ENCODE data around the gene TTLL5.
A peak's percentile ranks its signal among the peaks of the same experiment; 100 is the strongest.

The TTLL5 gene

DNA sequence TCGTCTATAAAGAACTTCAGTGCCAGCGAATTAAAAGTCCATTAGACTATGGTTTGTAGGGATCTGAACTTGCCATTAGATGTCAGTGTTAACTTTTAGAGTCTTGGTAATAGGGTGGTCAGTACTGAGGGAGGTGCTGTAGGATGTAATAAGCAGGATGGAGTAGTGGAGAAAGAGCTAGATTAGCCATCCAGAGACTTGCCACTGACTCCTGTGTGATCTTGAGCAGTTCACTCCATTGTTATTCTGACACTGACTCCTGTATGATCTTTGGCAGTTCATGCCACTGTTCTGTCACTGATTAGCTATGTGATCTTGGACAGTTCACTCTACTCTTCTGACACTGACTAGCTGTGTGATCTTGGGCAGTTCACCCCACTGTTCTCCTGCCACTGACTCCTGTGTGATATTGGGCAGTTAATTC is 133.6 kb downstream of the TTLL5 start:
- peak; percentile 43 for DNase-seq (ENCODE audit: low read depth, low spot score)

DNA sequence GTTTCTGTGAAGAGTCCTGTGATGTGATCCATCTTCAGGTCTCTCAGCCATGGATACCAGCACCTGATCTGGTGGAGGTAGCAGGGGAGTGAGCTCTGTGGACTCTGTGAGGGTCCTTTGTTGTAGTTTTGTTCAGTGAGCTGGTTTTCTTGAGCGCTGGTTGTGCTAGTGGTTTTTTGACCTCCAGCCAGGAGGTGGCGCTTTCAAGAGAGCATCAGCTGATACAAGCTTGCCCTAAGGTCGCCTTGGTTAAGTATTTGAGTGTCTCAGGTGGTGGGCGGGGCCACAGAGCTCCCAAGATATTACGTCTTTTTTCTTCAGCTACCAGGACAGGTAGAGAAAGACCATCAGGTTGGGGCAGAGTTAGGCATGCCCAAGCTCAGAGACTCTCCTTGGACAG is 139.7 kb downstream of the TTLL5 start:
- DNase-seq (ENCODE audit: low read depth, low spot score), result no peak

DNA sequence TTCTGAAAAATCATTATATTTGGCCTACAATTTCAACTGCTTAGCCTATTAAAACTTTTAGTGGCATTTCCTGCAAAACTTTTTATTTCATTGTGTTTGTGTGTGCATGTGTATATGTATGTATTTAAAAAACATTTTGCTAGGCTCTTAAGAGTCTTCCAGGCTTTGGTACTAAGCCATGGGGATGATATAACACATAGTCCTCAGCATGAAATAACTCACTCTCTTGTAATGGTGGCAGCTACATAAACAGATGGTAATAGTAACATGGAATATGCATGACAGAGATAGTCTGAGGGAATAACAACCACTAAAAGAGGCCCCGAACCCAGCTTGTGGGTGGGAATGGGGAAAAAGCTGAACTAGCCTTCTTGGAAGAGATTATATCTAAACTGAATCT is 141.4 kb downstream of the TTLL5 start:
- no peak for DNase-seq (ENCODE audit: low read depth, low spot score)

DNA sequence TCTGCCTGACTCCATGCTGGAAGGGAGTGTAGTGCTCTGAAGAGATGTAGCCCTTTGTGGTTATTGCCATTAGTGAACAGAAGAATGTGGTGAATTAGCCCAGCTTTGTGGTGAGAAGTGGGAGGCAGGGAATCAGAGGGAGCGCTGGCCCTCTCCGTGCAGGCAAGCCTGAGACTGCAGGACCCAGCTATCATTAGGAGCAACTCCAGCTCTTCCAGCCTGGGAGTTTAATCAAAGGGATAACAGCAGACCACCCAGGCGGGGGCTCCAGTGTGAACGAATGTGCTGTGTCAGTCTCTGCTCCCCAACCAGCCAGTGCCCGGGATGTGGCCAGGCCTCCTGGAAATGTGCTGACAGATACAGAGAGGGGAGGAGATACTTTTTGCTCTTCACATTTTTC is 142.7 kb downstream of the TTLL5 start:
- DNase-seq (ENCODE audit: low read depth, low spot score), result no peak

DNA sequence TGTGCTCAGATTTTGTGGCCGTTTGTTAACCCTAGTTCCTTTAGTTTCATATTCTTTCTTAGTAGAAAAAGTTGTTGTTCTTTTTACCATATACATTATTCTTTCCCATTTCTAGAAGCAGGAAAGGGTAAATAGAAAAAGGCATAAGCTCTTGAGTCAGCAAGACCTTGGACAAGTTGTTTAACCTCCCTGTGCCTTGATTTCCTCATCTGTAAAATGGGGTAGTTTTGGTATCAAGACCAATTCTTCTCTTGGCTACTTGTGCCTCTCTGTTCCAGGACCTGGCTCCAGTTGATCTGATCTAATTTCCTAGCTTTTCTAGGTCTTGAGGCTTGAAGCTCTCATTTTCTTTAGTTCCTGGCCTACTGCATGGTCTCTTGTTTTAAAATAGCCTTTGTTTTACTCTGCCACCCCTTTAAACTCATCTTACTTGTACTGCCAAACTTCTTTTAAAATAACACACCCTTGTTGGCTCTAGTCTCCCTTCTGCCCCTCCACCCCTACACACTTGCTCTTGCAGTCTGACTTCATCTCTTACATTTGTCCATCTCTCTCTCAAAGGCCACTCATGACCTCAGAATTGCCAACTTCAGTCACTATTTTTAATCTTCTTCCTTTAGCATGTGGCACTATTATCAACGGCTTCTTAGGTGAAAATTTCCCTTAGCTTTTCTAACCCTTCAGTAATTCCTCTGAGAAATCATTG is 143.7 kb downstream of the TTLL5 start:
- DNase-seq (ENCODE audit: low read depth, low spot score), result no peak

DNA sequence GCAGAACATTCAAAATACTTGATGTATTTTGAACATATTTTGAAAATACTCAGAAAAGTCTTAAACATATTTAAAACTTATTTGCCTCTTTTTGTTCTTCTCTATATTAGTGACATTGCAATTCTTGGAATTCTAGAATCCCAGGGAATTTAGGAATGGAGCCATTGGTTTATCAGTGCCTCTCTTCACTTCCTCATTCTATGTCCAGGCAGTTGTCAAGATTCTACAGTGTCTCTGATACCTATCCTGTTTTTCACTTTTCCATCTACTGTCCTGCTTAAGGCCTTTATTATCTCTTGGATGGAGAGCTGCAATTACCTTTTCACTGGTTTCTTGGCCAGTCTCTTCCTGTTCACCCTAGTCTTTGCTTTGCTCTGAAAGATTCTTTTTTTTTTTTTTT is 144.6 kb downstream of the TTLL5 start:
- no peak for DNase-seq (ENCODE audit: low read depth, low spot score)

DNA sequence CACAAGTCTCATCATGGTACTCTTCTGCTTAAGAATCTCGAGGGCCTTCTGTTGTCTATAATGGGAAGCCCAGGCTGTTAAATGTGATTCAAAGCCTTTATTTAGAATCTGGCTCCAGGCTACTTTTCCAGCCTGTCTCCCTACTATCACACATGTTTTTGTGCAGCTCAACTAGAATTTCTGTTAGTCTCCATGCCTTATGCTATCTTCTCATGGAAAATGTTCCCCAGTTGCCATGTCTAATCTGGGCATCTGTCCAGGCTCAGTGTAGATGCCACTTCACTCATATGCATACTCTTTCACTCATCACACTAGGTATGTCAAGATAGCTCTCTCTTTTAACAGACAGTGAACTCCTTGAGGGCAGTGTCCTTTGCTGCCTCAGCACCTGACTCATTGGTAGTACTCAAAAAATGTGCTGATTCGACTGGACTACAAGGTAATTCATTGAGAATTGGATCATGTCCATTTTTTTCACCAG is 145.3 kb downstream of the TTLL5 start:
- no peak for DNase-seq (ENCODE audit: low read depth, low spot score)

DNA sequence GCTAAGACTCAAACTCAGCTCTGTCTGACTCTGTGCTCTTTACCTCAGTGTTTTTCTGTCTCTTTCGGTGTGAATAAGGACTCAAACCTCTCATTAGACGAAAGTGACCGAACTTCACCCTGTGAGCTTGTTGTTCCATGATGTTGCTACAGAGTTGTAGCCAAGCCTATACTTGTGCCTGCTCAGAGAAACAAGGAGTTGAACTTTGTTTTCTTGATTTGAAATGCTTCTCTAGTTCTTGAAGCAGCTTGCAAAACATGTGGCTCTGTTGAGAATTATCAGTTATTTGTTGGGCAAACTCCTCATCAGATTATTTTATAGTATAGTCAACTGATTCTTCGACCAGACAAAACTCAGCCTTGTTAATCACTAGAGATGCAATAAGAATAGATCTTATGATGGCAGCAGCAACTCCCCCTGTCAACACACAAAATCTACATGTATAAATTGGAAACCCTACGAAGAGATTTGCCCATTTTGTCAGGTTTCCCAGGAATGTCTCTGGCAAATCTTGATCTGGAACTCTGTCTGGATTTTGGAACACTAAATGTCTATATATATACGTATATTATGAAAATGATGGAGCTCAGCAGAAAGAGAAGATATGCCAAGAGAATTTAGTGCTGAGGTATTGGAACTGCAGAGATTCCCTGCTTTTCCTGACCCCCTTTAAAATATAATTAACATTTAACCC is 146.8 kb downstream of the TTLL5 start:
- DNase-seq (ENCODE audit: low read depth, low spot score), result no peak

DNA sequence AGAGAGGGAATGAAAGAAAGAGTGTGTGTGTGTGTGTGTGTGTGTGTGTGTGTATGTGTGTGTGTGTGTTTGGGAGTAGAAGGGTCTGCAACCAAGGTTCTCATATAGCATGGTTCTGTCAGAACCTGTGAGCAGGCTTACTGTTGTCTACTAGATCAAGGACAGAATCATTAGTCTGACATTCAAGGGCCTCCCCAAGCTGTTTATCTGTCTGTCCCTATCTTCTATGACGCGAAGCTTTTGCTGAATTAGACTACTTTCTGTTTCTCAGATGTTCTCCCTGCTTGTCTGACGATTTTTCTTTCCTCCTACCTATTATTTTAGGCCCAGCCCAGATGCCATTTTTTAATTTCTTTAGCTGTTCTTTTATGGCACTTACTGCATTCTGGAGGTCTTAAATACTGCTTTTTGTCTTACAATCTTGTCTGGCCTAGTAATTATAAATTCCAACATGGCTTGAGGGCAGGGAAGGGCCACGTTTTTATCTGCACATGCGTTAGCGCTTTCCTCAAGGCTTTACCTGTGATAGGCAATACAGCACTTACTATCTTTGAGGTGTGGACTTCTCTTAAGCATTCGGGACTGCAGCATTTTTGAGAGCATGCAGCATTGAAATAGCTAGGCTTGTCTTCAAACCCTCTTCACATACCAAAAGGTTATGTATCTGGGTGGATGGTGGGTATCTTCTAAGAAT is 150.2 kb downstream of the TTLL5 start:
- no peak for DNase-seq (ENCODE audit: low read depth, low spot score)

DNA sequence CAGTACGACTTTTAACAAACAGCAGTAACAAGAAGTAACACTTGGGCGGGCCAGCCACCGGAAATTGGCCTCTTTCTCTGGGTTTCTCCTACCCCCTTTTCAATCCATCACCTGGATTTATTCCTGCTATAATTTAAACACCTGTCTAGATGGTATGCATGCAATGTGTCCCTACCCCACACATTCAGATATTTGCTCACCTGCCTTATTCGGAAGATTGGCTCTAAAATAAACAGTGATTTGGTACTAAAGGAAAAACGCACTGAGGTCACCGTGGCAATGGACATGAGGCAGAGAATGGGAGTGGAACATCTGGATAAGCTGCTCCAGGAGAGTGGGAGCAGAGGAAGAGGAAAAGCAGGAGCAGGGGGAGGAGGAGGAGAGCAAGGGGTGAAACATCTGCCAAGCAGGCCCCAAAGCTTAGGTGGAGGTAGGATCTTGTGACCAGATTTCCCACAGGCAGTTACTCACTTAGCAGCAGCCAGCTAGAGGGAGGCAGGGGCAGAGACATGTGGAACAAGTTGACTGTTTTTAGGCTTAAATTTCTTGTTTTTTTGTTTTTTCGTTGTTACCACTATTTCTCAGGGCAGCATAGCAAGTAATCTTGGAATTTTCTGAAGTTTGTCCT is 150.9 kb downstream of the TTLL5 start:
- DNase-seq (ENCODE audit: low read depth, low spot score), result no peak

DNA sequence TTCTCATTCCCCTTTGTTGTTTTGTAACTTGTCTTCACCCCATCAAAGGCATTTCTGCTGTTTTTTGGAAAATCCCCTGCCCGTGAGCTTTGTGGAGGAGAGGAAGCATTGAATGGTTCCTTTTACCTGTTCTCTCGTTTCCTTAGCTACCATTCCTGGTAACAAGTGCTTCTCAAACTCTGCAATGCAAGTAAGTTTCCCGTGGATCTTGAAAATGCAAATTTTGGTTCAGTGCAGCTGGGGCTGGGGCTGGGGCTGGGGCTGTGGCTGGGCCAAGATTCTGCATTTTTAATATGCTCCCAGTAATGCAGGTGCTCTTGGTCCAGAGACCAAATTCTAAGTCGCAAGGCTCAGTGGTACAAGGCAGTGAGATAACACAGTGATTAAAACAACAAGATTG is 151.6 kb downstream of the TTLL5 start:
- DNase-seq (ENCODE audit: low read depth, low spot score), result no peak

DNA sequence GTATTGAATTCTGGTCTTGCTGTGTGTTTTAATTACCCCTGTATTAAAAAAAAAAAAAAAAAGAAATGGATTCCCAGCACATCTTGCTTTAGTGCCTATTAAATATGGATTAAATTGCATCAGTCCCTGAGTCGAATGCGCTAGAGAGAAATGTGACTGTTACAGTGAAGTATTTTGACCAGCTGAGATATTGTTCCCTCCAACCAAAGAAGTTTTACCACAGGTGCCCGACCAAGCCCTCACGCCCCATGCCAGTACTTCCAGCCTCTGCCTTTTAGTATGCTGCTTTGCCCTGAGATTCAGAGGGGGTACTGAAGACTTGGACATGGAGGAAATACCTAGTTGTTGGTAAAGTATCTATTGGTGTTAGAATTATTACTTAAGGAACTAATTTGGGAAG is 159.7 kb downstream of the TTLL5 start:
- no peak for DNase-seq (ENCODE audit: low read depth, low spot score)

DNA sequence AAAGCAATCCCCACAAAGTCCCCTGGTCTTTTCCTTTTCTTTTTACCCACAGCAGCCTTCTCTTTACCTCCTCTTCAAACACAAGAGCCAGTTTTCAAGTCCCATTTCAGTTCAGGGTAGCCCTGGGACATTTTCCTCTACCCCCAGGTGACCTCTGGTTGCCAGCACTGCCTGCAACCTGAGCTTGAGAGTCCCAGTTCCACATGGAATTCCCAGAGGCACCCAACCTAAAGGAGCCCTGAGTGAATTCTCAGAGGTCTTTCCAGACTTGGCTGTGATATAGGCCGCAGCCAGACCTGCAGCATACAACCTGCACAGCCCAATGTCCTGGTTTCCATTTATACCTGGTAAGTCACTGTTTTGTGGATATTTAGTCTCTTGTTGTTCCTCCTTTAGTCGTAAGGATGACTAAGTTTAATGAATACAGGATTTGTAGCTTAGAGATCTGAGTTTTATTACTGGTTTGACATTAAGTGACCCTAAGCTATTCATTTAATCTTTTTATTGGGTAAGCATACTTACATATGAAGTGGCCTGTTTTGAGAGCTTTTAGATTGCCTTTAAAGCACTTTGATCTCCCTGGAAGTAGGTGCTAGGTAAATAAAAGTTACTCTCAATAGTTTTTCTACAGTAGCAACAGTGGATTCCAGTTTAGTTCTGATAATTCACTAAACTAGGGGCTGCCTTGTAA is 160.9 kb downstream of the TTLL5 start:
- DNase-seq (ENCODE audit: low read depth, low spot score), result no peak

DNA sequence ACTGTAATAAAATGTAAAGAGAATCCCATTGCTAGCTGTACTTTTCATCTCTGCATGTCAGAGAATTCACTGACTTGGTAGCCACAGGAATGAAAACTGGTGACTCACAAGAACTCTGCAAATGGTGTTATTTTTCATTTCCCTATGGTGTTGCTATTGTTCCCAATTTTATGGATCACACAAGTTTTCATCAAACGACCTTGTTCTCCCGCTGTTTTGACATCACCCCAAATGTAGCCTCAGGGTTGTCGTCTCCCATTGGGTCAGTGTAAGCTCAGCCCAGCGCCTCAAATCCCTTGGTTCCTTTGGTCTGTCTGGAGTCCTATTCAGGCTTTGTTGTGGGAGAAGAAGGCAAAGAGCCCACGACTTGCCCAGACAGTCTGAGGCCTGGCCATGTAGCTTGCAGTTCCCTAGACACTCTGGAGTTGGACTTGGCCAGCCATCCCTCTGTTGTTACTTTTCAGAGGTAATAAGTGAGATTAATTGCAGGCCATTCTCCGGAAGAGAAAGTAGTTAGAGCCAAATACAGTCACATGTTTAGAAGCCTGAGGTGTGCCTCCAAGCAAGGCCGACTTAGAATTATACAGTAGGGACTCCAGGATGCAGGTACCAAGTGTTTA is 161.6 kb downstream of the TTLL5 start:
- DNase-seq (ENCODE audit: low read depth, low spot score), result peak; percentile 46

DNA sequence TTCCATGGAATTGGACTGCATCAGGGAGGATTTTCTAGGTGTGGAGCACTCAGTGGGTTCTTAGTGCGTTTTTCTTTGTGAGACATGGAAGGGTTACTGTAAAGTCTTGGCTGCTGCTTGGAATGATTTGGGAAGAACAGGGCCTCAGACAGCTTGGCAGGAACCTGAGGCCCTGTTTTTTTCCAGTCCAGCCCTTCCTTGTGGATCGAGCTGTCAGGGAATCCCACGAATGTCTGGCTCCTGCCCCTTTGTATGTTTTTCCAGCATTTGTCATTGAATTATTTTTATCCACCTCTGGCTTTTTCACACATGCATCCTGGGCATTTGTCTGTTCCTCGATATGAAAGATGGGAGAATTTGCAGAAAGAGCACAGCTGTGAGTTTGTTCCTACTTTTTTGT is 162.3 kb downstream of the TTLL5 start:
- DNase-seq (ENCODE audit: low read depth, low spot score), result no peak

DNA sequence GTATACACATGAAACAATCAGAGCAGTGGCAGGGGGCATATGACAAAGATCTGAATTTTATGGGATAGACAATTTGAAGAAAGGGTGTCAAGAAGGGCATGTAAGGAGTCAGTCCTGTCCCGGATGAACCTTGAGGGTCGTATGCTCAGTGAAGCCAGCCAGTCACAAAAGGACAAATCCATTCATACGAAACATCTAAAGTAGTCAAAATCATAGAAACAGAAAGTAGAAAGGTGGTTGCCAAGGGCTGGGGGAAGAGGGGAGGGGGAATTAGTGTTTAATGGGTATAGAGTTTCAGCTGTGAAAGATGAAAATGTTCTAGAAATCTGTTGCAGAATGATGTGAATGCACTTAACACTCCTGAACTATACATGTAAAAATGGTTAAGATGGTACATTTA is 163.3 kb downstream of the TTLL5 start:
- DNase-seq (ENCODE audit: low read depth, low spot score), result no peak

DNA sequence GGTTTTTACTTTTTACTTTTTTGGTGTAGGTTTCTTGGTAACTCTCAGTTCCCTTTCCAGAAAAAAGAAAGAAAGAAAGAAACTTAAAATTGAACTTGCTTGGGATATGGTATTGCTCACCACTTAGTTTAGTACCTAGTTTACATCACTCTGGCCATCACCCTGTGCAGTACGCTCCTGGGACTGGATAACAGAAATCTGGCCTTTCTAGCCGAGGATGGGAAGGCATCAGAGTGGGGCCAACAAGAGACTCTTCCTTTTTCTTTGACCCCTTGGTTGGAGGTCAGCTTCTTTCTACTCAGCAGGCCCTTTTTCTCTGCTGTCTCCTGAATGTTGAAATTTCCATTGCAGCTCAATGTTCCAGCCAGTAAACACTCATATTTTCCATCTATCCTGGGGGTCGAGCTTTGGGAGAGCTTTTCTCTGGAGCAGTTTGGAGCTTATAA is 164.1 kb downstream of the TTLL5 start:
- peak; percentile 61 for DNase-seq (ENCODE audit: low read depth, low spot score)

DNA sequence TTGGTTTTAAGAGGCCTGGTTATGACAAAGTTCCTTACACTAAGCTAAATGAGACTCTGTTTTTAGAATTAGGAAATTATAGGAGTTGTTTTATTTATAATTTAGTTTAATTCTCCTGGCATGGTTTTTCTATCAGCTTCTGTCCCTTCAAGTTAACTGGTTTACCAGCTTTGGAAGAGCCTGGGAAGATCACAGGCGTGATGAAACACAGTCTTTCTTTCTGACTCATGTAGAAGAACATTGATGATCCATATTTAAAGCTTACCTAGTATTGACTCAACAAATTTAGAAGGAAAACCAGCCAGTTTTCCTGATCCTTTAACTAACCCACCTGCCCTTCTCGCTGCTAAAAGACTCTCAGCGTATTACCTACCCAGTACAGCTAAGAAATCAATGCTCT is 165.6 kb downstream of the TTLL5 start:
- DNase-seq (ENCODE audit: low read depth, low spot score), result no peak

DNA sequence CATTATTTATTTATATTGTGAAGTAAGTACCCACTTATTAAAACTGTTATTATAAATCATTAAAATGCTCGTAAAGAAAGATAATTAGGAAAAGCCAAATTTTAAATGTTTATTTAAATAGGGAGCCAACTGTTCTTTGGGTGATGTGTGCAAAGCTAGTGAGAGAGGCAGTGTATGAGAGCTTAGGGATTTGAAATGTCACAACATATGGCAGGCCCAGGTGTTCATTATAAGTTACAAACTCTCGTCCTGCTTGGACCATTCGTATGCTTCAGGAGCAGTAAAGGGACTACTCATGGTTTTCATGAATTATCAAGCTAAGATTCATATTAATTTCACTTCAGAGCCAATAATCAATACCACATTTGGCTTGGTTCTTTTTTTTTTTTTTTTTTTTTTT is 166.3 kb downstream of the TTLL5 start:
- DNase-seq (ENCODE audit: low read depth, low spot score), result no peak

DNA sequence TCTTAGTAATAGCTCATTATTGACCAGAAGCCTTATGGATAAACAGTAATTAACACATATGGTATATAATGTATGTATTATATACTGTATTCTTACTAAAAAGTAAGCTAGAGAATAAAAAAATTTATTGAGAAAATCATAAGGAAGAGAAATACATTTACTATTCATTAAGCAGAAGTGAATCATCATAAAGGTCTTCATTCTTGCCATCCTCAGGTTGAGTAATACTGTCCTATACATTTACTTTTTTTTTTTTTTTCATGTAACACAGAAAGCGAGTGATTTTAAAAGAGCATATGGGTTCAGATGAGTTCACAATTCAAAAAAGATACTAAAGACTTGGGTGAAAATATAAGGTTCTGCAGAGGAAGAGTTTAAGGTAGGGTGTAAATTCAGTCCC is 168.3 kb downstream of the TTLL5 start:
- DNase-seq (ENCODE audit: low read depth, low spot score), result no peak

DNA sequence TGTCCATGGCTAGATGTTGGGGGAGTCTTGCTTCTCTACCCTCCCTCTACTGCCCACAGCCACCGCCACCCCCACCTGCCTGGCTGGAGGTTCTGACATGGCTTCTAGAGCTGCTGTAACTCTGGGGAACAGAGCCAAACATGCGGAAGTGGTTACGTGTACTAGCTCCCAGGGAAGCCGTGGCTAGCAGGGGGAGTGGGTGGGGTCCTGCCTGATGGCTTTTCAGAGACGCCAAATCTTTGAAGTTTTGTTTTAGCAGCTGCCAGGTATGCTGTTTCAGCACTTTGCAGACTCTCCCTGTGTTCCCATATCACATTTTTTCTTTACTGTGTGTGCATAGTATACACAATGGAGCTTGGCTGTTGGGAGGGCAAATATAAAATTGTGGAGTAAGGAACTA is 170.4 kb downstream of the TTLL5 start:
- DNase-seq (ENCODE audit: low read depth, low spot score), result peak; percentile 75

All from smooth muscle cell of the brain vasculature (primary cell).